Measurements from ENCODE around the gene FAM32A.

Gene FAM32A

DNA sequence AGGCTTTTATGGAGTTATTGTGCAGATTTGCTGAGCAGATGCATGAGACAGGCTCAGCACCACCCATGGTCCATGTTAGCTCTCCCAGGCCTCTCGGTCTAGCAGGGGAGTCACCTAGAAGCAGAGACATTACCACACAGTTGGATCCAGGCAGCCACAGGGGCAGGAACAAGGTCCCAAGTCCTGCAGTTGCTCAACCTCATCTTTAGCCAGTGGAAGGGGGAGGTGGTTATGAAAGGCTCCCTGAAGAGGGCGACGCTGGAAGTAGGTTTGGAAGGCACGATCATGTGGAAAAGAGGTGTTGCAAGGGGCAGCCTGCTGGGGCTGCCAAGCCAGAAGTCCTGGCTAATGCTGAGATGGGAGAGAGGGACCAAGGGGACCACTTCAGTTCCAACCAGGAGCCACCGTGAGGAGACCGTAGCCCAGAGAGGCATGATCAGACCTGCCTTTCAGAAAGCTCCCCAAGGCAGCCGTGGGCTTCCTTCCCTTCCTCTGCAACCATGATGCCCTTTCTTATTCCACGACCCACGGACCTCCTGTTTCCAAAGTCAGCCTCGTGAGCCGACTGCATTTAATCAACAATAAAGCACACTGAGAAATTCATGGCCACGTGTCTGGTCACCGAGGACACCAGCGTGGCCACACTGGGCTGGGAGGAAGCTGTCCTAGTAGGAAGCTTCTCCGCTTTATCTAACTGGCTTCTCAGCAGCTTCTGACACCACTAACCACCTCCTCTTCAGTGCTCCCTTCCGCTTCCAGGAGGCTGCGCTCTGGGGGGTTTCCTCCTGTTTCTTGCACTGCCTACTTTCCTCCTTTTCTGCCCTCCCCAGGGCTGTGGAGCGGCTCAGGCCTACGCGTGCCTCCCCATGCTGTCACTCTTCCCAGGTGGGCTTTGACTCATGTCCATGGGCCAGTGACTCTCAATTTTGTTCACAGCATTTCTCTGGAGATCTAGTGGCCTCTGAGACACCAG lies 15.1 kb downstream of the FAM32A start:
- DNase-seq, result no peak

DNA sequence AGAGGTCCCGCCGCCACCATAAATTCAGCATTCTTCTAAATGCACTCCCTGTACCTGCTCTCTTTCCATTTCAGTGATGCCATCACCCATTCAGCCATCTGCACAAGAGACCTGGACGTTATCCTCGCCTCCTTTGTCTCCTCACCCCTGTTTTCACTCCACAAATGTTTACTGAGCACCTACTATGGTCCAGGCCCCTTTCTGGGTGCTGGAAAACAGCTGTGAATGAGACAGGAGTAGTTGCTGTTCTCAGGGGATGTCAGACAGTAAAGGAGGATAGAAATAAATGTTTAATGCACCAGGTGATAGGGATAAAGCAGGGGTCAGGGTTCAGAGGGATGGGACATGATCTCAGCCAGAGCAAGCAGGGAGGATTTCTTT lies 15.8 kb downstream of the FAM32A start:
- DNase-seq, result no peak

DNA sequence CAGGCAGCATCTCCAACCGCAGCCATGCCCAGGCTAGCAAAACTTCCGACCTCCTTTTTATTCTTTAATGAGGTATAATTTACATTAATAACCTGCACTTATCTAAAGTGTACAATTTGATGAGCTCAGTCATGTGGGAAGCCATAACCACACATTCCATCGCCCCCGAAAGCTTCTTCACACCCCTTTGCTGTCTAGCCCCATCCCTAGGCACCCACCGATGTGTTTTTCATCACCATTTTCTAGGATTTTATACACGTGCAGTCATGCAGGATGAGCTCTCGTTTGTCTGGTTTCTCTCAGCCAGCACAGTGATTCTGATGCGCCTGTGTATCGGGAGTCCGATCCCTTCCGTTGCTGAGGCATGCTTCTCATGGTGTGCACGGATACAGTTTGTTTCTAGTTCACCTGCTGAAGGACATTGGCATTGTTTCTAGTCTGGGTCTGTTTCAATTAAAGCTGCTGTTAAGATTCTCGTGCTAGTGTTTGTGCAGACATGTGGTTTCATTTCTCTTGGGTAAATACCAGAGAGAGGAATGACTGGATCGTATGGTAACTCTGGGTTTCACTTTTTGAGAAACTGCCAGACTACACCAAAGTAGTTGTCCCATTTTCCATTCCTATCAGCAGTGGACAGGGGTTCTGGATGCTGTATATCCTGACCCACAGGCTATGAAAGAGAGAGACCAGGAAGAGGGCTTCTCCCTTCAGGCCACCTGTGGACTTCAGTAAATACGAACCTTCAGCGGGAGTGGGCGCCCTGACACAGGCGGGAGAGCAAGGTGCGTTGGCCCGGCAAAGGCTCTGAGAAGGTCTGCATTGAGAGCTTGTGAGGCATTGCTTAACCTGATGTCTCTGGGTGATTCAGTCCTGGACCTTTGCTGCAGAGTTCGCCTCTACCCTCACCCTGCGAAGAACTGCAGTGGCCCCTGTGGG lies 17.4 kb downstream of the FAM32A start:
- DNase-seq, result no peak

DNA sequence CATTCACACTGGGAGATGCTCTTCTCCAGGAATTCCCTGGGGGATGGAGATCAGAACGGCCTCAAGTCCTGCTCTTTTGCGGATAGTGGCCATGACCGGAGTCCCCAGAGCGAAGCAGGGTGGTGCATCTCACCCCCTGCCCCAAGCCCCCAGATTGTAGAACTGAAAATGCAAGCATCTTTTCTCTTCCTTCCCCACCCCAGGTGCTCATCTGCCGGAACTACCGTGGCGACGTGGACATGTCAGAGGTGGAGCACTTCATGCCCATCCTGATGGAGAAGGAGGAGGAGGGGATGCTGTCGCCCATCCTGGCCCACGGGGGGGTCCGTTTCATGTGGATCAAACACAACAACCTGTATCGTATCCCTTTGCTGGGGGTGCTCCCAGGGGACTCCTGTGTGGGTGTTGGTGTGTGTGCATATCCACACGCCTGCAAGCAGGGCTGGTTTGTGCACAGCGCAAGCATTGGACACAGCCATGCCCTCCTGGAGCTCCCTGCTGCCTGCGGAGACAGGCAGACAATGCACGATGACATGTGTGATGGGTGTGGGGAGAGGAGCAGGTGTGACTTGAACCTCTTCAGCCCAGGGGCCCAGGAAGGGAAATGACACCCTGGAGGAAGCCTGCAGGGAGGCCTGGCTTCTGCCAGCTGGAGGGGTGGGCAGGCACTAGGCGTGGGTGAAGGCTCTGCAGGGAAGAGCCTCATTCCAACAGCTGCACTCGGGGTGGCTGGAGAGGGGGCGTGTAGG lies 18.2 kb downstream of the FAM32A start:
- DNase-seq, result no peak

DNA sequence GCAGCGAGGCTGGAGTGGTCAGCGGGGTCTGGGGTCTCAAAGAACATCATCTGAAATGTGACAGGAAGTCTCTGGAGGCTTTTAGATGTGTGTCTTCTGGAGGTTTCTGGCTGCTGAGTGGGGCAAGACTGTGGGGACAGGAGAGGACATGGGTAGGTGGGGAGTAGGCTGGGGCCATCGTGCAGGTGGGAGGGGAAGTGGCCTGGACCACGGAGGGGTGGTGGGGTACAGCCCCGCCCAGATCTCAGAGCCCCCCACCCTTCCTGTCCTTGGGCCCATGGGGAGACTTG lies 18.7 kb downstream of the FAM32A start:
- no peak for DNase-seq

DNA sequence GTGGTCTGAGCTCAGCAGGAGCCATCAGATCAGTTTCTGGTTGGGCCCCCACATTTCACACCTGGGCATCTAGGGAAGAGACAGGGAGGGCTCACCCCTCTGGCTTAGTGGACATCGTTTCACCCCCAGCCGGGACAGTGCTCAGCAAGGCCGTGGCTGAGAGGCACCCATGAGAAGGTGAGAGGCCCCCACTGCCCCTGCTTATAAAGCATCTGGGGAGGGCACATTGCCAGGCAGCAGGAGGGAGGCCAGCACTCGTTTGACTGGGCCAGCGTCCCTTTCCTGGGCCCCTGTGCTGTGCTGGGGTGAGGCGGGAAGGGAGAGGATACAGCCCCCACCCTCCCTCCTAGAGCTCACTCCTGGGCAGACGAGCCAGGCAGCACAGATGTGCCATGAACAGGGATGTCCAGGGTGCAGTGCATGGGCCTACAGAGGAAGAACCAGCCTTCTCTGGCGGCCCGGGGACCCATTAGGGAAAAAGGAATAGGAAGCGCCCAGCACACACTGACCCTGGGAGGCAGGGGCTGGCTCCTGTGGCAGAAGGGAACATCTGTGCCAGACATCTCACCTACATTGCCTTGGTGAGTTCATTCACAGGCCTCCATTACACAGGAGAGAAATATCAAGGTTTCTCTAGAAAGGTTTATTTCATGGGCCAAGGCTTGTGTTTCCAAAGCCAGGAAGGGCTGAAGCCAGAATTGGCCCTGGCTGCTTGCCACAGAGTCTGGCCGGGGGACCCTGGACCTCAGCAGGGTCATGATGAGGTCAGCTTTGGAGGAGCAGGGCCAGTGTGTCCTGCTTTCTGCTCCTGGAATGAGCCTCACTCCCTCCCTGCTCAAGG lies 20.2 kb downstream of the FAM32A start:
- DNase-seq, result no peak

DNA sequence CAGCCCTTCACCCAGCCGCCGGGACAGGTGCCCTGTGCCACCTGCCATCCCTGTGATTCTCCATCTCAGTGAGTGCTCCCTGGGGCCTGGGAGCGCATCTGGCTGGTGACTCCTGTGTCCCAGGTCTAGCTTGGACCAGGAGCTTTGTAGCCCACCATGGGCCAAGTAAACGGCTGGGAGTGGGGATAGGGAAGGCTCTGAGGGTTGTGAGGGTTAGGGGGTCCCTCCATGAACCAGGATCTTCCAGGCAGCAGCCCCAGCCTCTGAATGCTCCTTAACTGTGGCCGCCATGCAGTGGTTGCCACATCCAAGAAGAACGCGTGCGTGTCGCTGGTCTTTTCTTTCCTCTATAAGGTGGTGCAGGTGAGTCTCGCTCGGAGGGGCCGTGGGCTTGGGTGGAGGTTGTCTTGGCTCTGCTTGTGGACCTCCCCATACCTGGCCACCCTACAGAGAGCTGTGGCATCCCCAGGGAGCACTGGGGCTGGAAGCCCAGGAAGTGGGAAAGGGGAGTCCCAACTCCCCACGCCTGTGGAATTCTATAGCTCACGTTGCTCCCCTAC lies 20.9 kb downstream of the FAM32A start:
- DNase-seq, result no peak

DNA sequence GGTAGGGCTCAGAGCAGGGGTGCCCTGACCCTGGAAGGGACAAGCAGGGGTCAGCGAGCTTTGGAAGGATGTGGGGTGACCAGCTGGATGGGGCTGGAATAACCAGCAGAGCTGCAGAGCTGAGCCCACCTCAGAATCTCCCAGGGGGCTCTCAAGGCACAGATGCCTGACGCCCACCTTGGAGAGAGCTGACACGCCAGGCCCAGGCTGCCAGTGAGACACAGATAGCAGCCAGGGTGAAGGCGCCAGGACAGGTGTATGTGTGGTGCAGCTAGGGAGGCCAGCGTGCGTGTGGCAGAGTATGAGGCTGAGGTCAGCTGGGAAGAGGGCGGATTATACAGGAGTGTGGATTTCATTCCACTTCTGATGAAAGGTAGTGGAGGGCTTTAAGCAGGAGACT lies 21.4 kb downstream of the FAM32A start:
- DNase-seq, result no peak

DNA sequence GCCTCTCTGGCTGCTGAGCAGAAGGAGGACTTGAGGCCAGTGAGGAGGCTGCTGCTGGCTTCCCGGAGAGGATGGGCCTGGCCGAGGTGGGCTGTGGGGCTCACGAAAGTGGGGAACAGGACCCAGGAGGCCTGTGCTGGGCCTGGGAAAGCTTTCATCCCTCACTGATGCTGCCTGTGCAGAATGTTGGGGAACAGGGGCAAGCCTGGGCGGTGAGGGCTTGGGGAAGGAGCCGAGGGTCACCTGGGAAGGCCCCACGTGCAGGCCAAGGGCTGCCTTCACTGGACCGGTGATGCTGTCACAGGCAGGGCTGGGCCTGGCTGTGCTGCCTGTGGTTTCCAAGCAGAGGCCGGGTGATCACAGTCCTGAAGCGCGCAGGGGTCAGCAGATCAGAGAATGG lies 21.9 kb downstream of the FAM32A start:
- no peak for DNase-seq

DNA sequence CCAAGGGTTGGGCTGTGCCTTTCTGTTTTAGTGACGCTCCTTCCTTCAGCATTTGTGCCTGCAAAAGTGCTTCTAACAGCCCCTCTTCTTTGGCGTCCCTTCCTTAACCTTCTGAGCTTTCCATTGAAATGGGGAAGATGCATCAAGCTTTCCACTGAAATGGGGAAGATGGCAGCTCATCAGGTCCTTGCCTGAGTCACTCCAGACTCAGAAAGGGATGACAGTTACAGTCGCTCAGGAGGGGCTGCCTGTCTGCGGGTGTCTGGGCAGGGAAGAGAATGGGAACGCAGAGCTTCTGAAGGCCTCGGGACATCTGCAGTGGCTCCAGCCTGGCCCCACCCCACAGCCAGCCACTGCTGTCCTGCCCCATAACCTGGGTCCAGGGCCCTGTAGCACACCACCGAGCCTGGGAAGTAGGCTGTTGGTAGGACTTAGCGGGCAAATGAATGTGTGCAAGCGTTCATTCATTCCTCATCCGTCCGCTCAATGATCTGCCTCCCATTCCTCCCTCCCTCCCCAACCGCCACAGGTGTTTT lies 22.3 kb downstream of the FAM32A start:
- no peak for DNase-seq

DNA sequence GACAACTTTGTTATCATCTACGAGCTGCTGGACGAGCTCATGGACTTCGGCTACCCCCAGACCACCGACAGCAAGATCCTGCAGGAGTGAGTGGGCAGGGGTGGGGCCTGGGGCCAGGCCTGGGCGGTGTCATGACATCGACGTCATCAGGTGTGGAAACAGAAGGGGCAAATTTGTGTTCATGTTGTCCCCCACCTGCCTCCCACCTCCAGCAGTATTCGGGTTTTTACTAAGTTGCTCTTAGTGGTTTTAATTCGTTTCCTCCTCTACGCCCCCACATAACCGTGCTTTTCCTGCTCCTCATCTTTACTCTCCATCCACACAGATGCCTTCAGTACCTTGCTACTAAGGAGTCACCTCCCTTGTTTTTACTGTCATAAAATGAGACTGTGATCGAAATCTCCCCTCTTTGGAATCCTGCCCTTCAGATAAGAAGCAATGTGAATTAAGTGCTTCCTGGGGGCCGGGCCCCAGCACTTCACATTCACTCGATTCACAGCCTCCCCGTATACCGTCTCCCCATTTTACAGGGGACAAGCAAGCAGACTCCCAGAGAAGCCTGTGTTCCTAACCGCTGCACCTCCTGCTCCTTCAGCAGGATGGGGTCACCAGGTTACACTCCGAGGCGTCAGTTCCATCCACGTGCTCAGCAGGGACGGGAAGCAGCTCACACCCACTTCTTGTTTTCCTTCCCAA lies 23.0 kb downstream of the FAM32A start:
- no peak for DNase-seq

DNA sequence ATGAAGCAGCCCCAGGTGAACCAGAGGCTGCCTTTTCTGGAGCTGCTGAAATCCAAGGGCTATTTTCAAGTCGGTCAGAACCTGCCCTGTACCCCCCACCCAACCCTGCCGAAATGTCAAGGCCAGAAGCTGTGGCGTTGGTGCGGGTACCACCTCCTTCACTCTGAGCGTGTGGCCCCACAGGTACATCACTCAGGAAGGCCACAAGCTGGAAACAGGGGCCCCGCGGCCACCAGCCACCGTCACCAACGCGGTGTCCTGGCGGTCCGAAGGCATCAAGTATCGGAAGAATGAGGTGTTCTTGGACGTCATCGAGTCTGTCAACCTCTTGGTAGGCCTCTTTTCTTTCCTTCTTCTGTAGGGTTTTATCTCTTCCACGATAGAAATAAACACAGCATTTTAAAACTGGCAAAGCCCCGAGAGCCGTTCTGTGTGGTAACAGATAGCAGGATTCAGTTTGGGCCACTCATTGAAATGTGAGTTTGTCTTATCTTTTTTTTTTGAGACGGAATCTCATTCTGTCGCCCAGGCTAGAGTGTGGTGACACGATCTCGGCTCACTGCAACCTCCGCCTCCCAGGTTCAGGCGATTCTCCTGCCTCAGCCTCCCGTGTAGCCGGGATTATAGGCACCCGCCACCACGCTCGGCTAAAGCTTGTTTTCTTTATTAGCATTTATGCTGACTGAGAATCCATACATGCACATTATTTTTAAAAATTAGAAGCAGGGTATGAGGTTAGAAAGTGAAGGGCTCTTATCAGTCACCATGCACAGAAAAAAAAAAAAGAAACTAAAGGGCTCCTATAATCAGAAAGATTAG lies 23.8 kb downstream of the FAM32A start:
- no peak for DNase-seq

DNA sequence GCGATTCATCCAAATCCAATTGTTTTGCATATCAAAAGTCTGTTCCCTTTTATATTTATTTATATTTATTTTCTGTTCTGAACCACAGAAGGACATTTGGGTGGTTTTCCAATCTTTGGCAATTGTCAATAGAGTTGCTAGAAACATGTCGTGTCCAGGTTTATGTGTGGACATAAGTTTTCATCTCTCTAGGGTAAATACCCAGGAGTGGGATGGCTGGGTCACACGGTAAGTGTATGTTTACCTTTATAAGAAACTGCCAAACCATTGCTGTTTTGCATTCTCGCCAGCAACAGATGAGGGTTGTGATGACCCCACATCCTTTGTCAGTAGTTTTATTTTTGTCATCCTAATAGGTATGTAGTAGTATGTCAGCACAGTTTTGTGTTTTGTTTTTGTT lies 25.0 kb downstream of the FAM32A start:
- DNase-seq, result no peak

DNA sequence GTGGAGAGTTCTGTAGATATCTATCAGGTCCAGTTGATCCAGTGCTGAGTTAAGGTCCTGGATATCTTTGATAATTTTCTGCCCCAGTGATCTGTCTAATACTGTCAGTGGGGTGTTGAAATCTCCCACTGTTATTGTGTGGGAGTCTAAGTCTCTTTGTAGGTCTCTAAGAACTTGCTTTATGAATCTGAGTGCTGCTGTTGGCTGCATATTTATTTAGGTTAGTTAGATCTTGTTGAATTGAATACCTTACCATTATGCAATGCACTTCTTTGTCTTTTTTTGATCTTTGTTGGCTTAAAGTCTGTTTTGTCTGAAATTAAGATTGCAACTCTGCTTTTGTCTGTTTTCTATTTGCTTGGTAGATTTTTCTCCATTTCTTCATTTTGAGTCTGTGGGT lies 27.9 kb downstream of the FAM32A start:
- DNase-seq, result no peak

DNA sequence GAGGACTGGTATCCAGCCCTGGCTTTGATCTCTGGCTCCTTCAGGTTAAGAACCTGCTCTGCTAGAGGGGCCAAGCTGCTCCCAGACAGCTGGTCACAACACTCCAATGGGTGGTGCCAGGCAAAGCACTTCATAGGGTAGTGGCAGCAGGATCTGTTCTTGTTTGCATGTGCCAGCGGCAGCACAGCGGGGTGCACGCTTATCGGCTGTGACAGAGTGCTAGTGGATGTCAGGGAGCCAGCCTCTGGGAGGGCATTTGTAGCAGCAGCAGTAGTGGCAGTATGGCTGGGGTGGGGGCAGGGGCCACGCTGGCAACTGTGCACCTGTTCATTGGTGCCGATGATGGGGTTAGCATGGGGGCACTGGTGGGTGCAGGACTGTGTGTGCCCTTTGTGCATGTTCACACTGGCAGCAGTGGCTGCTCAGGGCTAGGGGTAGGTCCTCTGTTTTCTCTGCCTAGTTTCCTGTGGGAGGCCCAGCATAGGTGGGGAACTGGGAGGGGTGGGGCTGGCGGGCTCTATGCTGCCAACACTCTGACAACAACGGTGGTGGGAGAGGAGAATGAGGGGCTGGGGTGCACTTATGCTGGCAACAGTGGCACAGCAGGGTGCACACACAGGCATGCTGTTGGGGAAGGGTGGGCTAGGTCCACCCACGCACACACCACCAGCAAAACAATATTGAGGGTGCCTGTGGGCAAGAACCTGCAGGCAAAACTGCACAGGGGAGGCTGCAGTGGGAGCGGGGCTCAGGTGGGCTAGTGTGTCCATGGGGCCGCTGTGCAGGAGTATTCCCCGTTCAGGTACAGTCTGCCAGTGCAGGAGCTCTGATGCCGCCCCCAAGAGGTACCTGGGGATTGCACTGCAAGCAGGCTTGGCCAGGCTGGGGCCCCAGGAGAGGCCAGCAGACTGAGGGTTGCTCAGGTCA lies 31.8 kb downstream of the FAM32A start:
- no peak for DNase-seq

DNA sequence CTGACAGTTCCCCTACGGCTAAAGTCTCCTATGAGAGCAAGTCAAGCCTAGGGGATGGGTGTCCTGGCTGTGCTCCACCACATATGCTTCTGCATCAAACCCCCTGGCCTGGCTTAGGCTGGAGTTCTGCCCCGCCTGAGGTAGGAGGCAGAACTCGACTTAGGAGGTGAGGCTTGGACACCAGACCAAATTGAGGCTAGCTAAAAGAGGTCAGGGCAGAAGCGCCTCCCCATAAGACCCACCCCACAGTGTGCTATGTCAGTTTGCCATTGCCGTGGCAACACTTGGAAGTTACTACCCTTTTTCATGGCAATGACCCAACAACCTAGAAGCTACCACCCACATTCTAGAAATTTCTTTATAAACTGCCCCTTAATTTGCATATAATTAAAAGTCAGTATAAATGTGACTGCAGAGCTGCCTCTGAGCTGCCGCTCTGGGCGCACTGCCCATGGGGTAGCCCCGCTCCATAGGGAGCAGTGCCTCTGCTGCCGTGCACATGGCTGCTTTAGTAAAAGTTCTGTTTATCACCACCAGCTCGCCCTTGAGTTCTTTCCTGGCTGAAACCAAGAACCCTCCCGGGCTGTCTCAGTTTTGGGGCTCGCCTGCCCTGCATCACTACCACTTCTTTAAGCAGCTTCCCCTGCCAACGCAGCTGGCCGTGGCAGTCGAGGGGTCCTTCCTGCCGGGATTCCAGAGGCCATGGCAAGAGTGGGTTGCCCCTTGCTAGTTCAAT lies 32.7 kb downstream of the FAM32A start:
- no peak for DNase-seq

DNA sequence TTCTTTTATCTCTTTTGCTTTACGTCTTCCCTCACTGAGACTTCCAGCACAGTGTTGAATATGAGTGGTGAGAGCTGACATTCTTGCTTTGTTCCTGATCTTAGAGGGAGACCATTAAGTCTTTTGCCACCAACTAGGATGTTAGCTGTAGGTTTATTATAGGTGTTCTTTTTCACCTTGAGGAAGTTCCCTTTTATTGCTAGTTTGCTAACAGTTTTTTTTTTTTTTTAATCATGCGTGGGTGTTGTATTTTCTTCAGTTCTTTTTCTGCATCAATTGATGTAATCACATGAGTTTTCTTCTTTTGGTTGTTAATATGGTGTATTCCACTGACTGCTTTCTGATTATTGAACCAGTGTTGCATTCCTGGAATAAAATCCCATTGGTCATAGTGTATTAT lies 33.6 kb downstream of the FAM32A start:
- DNase-seq, result no peak

DNA sequence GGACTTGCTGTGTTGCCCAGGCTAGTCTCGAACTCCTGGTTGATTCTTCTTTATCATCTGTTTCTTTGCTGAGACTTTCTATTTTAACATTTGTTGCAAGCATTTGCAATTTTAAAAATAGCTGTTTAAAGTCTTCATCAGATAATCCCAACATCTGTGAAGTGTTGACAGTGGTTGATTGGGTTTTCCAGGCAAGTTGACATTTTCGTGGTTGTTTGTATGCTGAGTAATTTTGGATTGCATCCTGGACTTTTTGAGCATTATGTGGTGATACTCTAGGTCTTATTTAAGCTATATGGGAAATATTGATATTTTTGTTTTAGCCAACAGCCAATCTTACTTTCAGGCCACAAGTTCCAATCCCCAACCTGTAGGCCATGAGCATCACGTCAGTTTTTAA lies 37.6 kb downstream of the FAM32A start:
- DNase-seq, result no peak
